Measurements from ENCODE around the gene KRTAP13-3. TPM values are rescaled to one million over a fixed set of nuclear protein-coding genes. Genes with fewer than 3 reads are reported as not detected.

Gene KRTAP13-3
- total and polyA plus RNA-seq, 12 donors: not detected

DNA sequence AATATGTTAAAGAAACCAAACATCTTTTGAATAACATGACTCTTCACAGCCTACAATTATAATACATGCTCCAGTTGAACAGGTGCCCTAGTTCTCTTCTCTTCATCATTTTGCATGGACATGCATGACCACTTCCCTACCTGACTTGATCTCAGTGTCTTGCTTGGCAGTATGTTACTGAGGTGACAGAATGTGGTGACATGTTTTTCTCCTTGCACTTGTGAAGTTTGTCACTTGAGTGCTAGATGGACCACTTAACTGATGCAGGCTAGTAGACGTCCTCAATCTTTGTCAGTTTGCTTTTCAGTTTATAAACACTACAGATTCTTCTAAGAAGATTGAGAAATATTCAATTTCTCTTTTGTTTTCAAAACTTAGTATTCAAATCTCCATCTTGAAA lies 43.5 kb downstream of the KRTAP13-3 start:
- Histone ChIP-seq H3K9me3 (no peaks in the 10 kb centered on the region), H3K4me1 (no peaks in the 10 kb centered on the region), H3K4me3 (no peak overlapping the region), H3K36me3 (no peaks in the 10 kb centered on the region), H3K27ac (no peak overlapping the region), H3K27me3 (no peaks in the 10 kb centered on the region)
- DNase-seq (no peak), ATAC-seq (no peak)
- WGBS, 2 donors: 26 to 47% methylated on average over 1 of the region's 1 CpG
- intact Hi-C loops (cut with DNase I): no loop called here
- TF ChIP-seq, protein P1, sequence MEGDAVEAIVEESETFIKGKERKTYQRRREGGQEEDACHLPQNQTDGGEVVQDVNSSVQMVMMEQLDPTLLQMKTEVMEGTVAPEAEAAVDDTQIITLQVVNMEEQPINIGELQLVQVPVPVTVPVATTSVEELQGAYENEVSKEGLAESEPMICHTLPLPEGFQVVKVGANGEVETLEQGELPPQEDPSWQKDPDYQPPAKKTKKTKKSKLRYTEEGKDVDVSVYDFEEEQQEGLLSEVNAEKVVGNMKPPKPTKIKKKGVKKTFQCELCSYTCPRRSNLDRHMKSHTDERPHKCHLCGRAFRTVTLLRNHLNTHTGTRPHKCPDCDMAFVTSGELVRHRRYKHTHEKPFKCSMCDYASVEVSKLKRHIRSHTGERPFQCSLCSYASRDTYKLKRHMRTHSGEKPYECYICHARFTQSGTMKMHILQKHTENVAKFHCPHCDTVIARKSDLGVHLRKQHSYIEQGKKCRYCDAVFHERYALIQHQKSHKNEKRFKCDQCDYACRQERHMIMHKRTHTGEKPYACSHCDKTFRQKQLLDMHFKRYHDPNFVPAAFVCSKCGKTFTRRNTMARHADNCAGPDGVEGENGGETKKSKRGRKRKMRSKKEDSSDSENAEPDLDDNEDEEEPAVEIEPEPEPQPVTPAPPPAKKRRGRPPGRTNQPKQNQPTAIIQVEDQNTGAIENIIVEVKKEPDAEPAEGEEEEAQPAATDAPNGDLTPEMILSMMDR (IDR thresholded peaks at IDR 0.05): no peak

Other genes with a start within 250 kb of the KRTAP13-3 start
- not detected for gene CLDN8, start 209.8 kb downstream of the KRTAP13-3 start, total RNA-seq
- not detected for gene CLDN8, start 209.8 kb downstream of the KRTAP13-3 start, polyA plus RNA-seq
- not detected for gene KRTAP24-1, start 143.0 kb downstream of the KRTAP13-3 start, total RNA-seq
- not detected for gene KRTAP24-1, start 143.0 kb downstream of the KRTAP13-3 start, polyA plus RNA-seq
- not detected for gene KRTAP25-1, start 136.4 kb downstream of the KRTAP13-3 start, total RNA-seq
- gene KRTAP25-1, start 136.4 kb downstream of the KRTAP13-3 start, polyA plus RNA-seq: not detected
- gene KRTAP26-1, start 105.6 kb downstream of the KRTAP13-3 start, total RNA-seq: not detected
- not detected for gene KRTAP26-1, start 105.6 kb downstream of the KRTAP13-3 start, polyA plus RNA-seq
- not detected for gene KRTAP27-1, start 88.2 kb downstream of the KRTAP13-3 start, total RNA-seq
- not detected for gene KRTAP27-1, start 88.2 kb downstream of the KRTAP13-3 start, polyA plus RNA-seq
- not detected for gene KRTAP23-1, start 77.3 kb downstream of the KRTAP13-3 start, total RNA-seq
- gene KRTAP23-1, start 77.3 kb downstream of the KRTAP13-3 start, polyA plus RNA-seq: not detected
- not detected for gene KRTAP13-2, start 53.7 kb downstream of the KRTAP13-3 start, total RNA-seq
- gene KRTAP13-2, start 53.7 kb downstream of the KRTAP13-3 start, polyA plus RNA-seq: not detected
- not detected for gene KRTAP13-1, start 29.9 kb downstream of the KRTAP13-3 start, total RNA-seq
- not detected for gene KRTAP13-1, start 29.9 kb downstream of the KRTAP13-3 start, polyA plus RNA-seq
- gene KRTAP13-4, start 4.3 kb upstream of the KRTAP13-3 start, total RNA-seq: not detected
- gene KRTAP13-4, start 4.3 kb upstream of the KRTAP13-3 start, polyA plus RNA-seq: not detected
- not detected for gene KRTAP15-1, start 14.3 kb upstream of the KRTAP13-3 start, total RNA-seq
- gene KRTAP15-1, start 14.3 kb upstream of the KRTAP13-3 start, polyA plus RNA-seq: not detected
- gene KRTAP19-1, start 54.4 kb upstream of the KRTAP13-3 start, total RNA-seq: not detected
- gene KRTAP19-1, start 54.4 kb upstream of the KRTAP13-3 start, polyA plus RNA-seq: not detected
- not detected for gene KRTAP19-2, start 61.5 kb upstream of the KRTAP13-3 start, total RNA-seq
- not detected for gene KRTAP19-2, start 61.5 kb upstream of the KRTAP13-3 start, polyA plus RNA-seq
- not detected for gene KRTAP19-3, start 66.1 kb upstream of the KRTAP13-3 start, total RNA-seq
- gene KRTAP19-3, start 66.1 kb upstream of the KRTAP13-3 start, polyA plus RNA-seq: not detected
- not detected for gene KRTAP19-4, start 71.2 kb upstream of the KRTAP13-3 start, total RNA-seq
- not detected for gene KRTAP19-4, start 71.2 kb upstream of the KRTAP13-3 start, polyA plus RNA-seq
- gene KRTAP19-5, start 76.2 kb upstream of the KRTAP13-3 start, total RNA-seq: not detected
- not detected for gene KRTAP19-5, start 76.2 kb upstream of the KRTAP13-3 start, polyA plus RNA-seq
- gene KRTAP19-6, start 115.9 kb upstream of the KRTAP13-3 start, total RNA-seq: not detected
- not detected for gene KRTAP19-6, start 115.9 kb upstream of the KRTAP13-3 start, polyA plus RNA-seq
- gene KRTAP19-7, start 135.4 kb upstream of the KRTAP13-3 start, total RNA-seq: not detected
- gene KRTAP19-7, start 135.4 kb upstream of the KRTAP13-3 start, polyA plus RNA-seq: not detected
- not detected for gene KRTAP22-2, start 164.5 kb upstream of the KRTAP13-3 start, total RNA-seq
- not detected for gene KRTAP22-2, start 164.5 kb upstream of the KRTAP13-3 start, polyA plus RNA-seq
- gene KRTAP6-3, start 166.5 kb upstream of the KRTAP13-3 start, total RNA-seq: not detected
- not detected for gene KRTAP6-3, start 166.5 kb upstream of the KRTAP13-3 start, polyA plus RNA-seq
- not detected for gene KRTAP6-2, start 173.0 kb upstream of the KRTAP13-3 start, total RNA-seq
- not detected for gene KRTAP6-2, start 173.0 kb upstream of the KRTAP13-3 start, polyA plus RNA-seq
- not detected for gene KRTAP22-1, start 175.2 kb upstream of the KRTAP13-3 start, total RNA-seq
- gene KRTAP22-1, start 175.2 kb upstream of the KRTAP13-3 start, polyA plus RNA-seq: not detected
- gene KRTAP6-1, start 188.0 kb upstream of the KRTAP13-3 start, total RNA-seq: not detected
- gene KRTAP6-1, start 188.0 kb upstream of the KRTAP13-3 start, polyA plus RNA-seq: not detected
- gene KRTAP20-1, start 190.5 kb upstream of the KRTAP13-3 start, total RNA-seq: not detected
- not detected for gene KRTAP20-1, start 190.5 kb upstream of the KRTAP13-3 start, polyA plus RNA-seq
- gene KRTAP20-4, start 194.7 kb upstream of the KRTAP13-3 start, total RNA-seq: not detected
- gene KRTAP20-4, start 194.7 kb upstream of the KRTAP13-3 start, polyA plus RNA-seq: not detected
- not detected for gene KRTAP20-2, start 209.3 kb upstream of the KRTAP13-3 start, total RNA-seq
- not detected for gene KRTAP20-2, start 209.3 kb upstream of the KRTAP13-3 start, polyA plus RNA-seq
- not detected for gene KRTAP20-3, start 216.9 kb upstream of the KRTAP13-3 start, total RNA-seq
- gene KRTAP20-3, start 216.9 kb upstream of the KRTAP13-3 start, polyA plus RNA-seq: not detected